GM12878 (cell line): ENCODE measurements around the gene PAQR9.

ENCODE experiments used
- ATF3 ChIP-seq: IDR thresholded peaks from 2 replicates; pipeline ENCODE4 v1.6.1; 2011; ENCODE audit warnings: low read depth, mild to moderate bottlenecking, low read length, moderate library complexity, borderline replicate concordance; ENCODE audit errors: extremely low read depth
- CHD2 ChIP-seq: IDR thresholded peaks from 2 replicates; pipeline ENCODE4 v1.6.1; 2011; ENCODE audit warnings: low read depth, low read length, improper control_type of control experiment, borderline replicate concordance
- E2F4 ChIP-seq: IDR thresholded peaks from 2 replicates; pipeline ENCODE4 v1.6.1; 2012; ENCODE audit warnings: low read depth, low read length, improper control_type of control experiment
- HCFC1 ChIP-seq: fragments of 150-350 bp; IDR thresholded peaks from 2 replicates; pipeline ENCODE4 v1.6.1; 2014; ENCODE audit warnings: low read length
- IRF3 ChIP-seq: fragments of 450-650 bp; IDR thresholded peaks from 2 replicates; pipeline ENCODE4 v1.6.1; 2014; ENCODE audit warnings: mild to moderate bottlenecking
- JUND ChIP-seq: IDR thresholded peaks from 2 replicates; pipeline ENCODE4 v1.6.1; 2012; ENCODE audit warnings: low read depth, mild to moderate bottlenecking, low read length, improper control_type of control experiment, moderate library complexity
- MYC ChIP-seq: IDR thresholded peaks from 2 replicates; pipeline ENCODE4 v1.6.1; 2011; ENCODE audit warnings: mild to moderate bottlenecking, low read length, moderate library complexity, inconsistent platforms; ENCODE audit not compliant: insufficient read depth, insufficient replicate concordance, insufficient read length, severe bottlenecking
- NBN ChIP-seq: fragments of 450-650 bp; IDR thresholded peaks from 2 replicates; pipeline ENCODE4 v1.6.1; 2016
- RAD51 ChIP-seq: fragments of 450-650 bp; IDR thresholded peaks from 2 replicates; pipeline ENCODE4 v1.6.1; 2016; ENCODE audit warnings: moderate library complexity, mild to moderate bottlenecking, inconsistent platforms
- SMC3 ChIP-seq: IDR thresholded peaks from 2 replicates; pipeline ENCODE4 v1.6.1; 2011; ENCODE audit warnings: low read length, improper control_type of control experiment, borderline replicate concordance
- ZNF274 ChIP-seq: IDR thresholded peaks from one replicate; pipeline ENCODE4 v1.8.0; 2011; ENCODE audit not compliant: insufficient read length, insufficient read depth
- TF ChIP-seq, protein P1 (sequence below), 3 experiments: IDR thresholded peaks in 2 of 3; conservative IDR thresholded peaks in 1 of 3; 2 replicates each; pipeline ENCODE4 v1.5.1; 2011; ENCODE audit warnings: low read depth in 3 of 3, low read length in 3 of 3, mild to moderate bottlenecking in 3 of 3, control low read depth in 2 of 3, moderate library complexity in 2 of 3, inconsistent platforms in 1 of 3, mixed read lengths in 1 of 3; ENCODE audit not compliant: control insufficient read depth in 2 of 3, insufficient read depth in 1 of 3; ENCODE audit errors: extremely low read depth in 1 of 3

- TF ChIP-seq JUND = no peak
- TF ChIP-seq RAD51 = no peak
- TF ChIP-seq MYC = no peak
- TF ChIP-seq, protein P1, sequence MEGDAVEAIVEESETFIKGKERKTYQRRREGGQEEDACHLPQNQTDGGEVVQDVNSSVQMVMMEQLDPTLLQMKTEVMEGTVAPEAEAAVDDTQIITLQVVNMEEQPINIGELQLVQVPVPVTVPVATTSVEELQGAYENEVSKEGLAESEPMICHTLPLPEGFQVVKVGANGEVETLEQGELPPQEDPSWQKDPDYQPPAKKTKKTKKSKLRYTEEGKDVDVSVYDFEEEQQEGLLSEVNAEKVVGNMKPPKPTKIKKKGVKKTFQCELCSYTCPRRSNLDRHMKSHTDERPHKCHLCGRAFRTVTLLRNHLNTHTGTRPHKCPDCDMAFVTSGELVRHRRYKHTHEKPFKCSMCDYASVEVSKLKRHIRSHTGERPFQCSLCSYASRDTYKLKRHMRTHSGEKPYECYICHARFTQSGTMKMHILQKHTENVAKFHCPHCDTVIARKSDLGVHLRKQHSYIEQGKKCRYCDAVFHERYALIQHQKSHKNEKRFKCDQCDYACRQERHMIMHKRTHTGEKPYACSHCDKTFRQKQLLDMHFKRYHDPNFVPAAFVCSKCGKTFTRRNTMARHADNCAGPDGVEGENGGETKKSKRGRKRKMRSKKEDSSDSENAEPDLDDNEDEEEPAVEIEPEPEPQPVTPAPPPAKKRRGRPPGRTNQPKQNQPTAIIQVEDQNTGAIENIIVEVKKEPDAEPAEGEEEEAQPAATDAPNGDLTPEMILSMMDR (IDR thresholded peaks at IDR 0.05 in 2 of 3, conservative IDR thresholded peaks at IDR 0.05 in 1 of 3; ENCODE audit: control insufficient read depth in 2 of 3, extremely low read depth in 1 of 3, insufficient read depth in 1 of 3, low read depth in 3 of 3, low read length in 3 of 3) = no peak
- no peak for TF ChIP-seq ATF3
- no peak for TF ChIP-seq ZNF274
- TF ChIP-seq HCFC1 = no peak
- no peak for TF ChIP-seq CHD2
- TF ChIP-seq IRF3 = no peak
- no peak for TF ChIP-seq NBN
- no peak for TF ChIP-seq E2F4
- no peak for TF ChIP-seq SMC3
These were observed 24.2 kb upstream of the PAQR9 start for GRCh38 chr3:142987707-142988106.
